PC-9 (cell line): ENCODE measurements around the gene ARID5B. TPM values are rescaled to one million over a fixed set of nuclear protein-coding genes. Genes with fewer than 3 reads are reported as not detected.

Source experiments
- BruUV-seq: library from RNA; stranded (reverse); fragments of 400-500 nt; replicated peaks from 2 replicates; lab custom pipeline; 2021; lab: Mats Ljungman, UMichigan
- CTCF ChIA-PET: fragments of 300-600 bp; sonication (Branson Sonifier 250); formaldehyde crosslinking; loops from one replicate; lab custom pipeline; 2022; ENCODE audit warnings: antibody characterized with exemption; lab: Charles Lee
- POLR2A ChIA-PET: fragments of 300-600 bp; sonication (Branson Sonifier 250); formaldehyde crosslinking; loops from one replicate; lab custom pipeline; 2022; ENCODE audit warnings: antibody characterized with exemption; ENCODE audit not compliant: unreplicated experiment; lab: Charles Lee
- DNase-seq, 2 experiments: peaks; one replicate each; pipeline versions ENCODE4 v3.0.0 to v3.0.0-alpha.2; 2015 to 2022; ENCODE audit warnings: mixed read lengths in 1 of 2
- H2AFZ ChIP-seq: fragments of 200-600 bp; sonication (generic); 2 replicates; pipeline ENCODE4 v1.8.1; 2017; ENCODE audit warnings: antibody characterized with exemption
- H3F3A ChIP-seq: fragments of 200-600 bp; sonication (generic); 2 replicates; pipeline ENCODE4 v1.8.1; 2017; ENCODE audit warnings: antibody characterized with exemption, mild to moderate bottlenecking, low read depth; ENCODE audit not compliant: insufficient read depth
- H3K27ac ChIP-seq: fragments of 200-600 bp; sonication (generic); 2 replicates; pipeline ENCODE4 v1.6.1; 2016; ENCODE audit warnings: mixed run types
- H3K27me3 ChIP-seq: fragments of 200-600 bp; sonication (generic); 2 replicates; pipeline ENCODE4 v1.6.1; 2016; ENCODE audit warnings: low read depth, mixed run types; ENCODE audit not compliant: insufficient read depth
- H3K36me3 ChIP-seq: fragments of 200-600 bp; sonication (generic); 2 replicates; pipeline ENCODE4 v1.6.1; 2016; ENCODE audit warnings: low read depth, mixed run types
- H3K4me1 ChIP-seq: fragments of 200-600 bp; sonication (generic); replicated peaks from 2 replicates; pipeline ENCODE4 v1.6.1; 2016; ENCODE audit warnings: mixed run types; ENCODE audit not compliant: insufficient read depth
- H3K4me2 ChIP-seq: fragments of 200-600 bp; sonication (generic); 2 replicates; pipeline ENCODE4 v1.6.1; 2017; ENCODE audit warnings: mixed run types
- H3K4me3 ChIP-seq: fragments of 200-600 bp; sonication (generic); 2 replicates; pipeline ENCODE4 v1.6.1; 2016; ENCODE audit warnings: mixed run types
- H3K79me2 ChIP-seq: fragments of 200-600 bp; sonication (generic); 2 replicates; pipeline ENCODE4 v1.6.1; 2017; ENCODE audit warnings: low read depth, mixed run types
- H3K9me2 ChIP-seq: fragments of 200-600 bp; sonication (generic); 2 replicates; pipeline ENCODE4 v1.8.1; 2017; ENCODE audit warnings: mild to moderate bottlenecking; ENCODE audit not compliant: insufficient read depth
- H3K9me3 ChIP-seq: fragments of 200-600 bp; sonication (generic); 2 replicates; pipeline ENCODE4 v1.8.1; 2016; ENCODE audit warnings: low read depth; ENCODE audit not compliant: insufficient read depth
- H4K20me1 ChIP-seq: fragments of 200-600 bp; sonication (generic); 2 replicates; pipeline ENCODE4 v1.8.1; 2017; ENCODE audit not compliant: insufficient read depth
- CTCF ChIP-seq: fragments of 200-600 bp; sonication (generic); conservative IDR thresholded peaks from 2 replicates; pipeline ENCODE4 v1.6.1; 2017; ENCODE audit warnings: mixed run types, antibody characterized with exemption, mild to moderate bottlenecking, moderate library complexity
- EZH2 ChIP-seq: fragments of 200-600 bp; sonication (generic); IDR thresholded peaks from 2 replicates; pipeline ENCODE4 v1.8.0; 2017; ENCODE audit warnings: antibody characterized with exemption, low read depth
- intact Hi-C: fragments of 100-400 bp; cut with micrococcal nuclease; formaldehyde crosslinking; loops from one replicate; pipeline ENCODE4 v1.10.0; 2022; ENCODE audit not compliant: unreplicated experiment
- total RNA-seq: library from RNA; stranded (reverse); gene quantifications from 2 replicates; pipeline ENCODE4 v1.2.3, GENCODE V29; 2021

ARID5B gene
- total RNA-seq, 1 experiment from 2014 or later = 7.4 TPM

- intact Hi-C loops = no loop called here
- TF ChIP-seq CTCF (no peak), EZH2 (no peak)
- DNase-seq = peak in 1 of 2 experiments; percentile 25
- H3K4me1 ChIP-seq = no peaks in the 10 kb centered on the region
- no peaks in the 10 kb centered on the region for H3K79me2 ChIP-seq
- H3K36me3 ChIP-seq = no peaks in the 10 kb centered on the region; the same call in 1 of the 2 replicates
- POLR2A ChIA-PET = no interaction called here
- H3F3A ChIP-seq = no peaks in the 10 kb centered on the region
- H2AFZ ChIP-seq = no peak overlapping the region
- no peak overlapping the region for H3K4me3 ChIP-seq
- CTCF ChIA-PET = no interaction called here
- H3K9me3 ChIP-seq = peaks cover 4% of the 10 kb centered on the region; the same call in 1 of the 2 replicates
- no peaks in the 10 kb centered on the region for H3K9me2 ChIP-seq
- H4K20me1 ChIP-seq = 0 out of 2 replicates have a peak, but pooled peaks cover 4% of the 10 kb centered on the region
- no peaks in the 10 kb centered on the region for H3K27me3 ChIP-seq
- H3K27ac ChIP-seq = no peak overlapping the region
- BruUV-seq = no TSS peak
- H3K4me2 ChIP-seq = no peak overlapping the region
Measured at GRCh38 chr10:61921143-61921542, 19.6 kb downstream of the ARID5B start.

- POLR2A ChIA-PET = no interaction called here
- no peak for DNase-seq
- Histone ChIP-seq H3K9me2 (no peaks in the 10 kb centered on the region), H3K4me3 (no peak overlapping the region), H3K79me2 (no peaks in the 10 kb centered on the region), H3K4me1 (no peaks in the 10 kb centered on the region), H3F3A (no peaks in the 10 kb centered on the region), H4K20me1 (0 out of 2 replicates have a peak, but pooled peaks cover 4% of the 10 kb centered on the region), H2AFZ (no peak overlapping the region), H3K27ac (no peak overlapping the region), H3K27me3 (no peaks in the 10 kb centered on the region), H3K9me3 (0 out of 2 replicates have a peak, but pooled peaks cover under 1% of the 10 kb centered on the region), H3K36me3 (no peaks in the 10 kb centered on the region; the same call in 1 of the 2 replicates), H3K4me2 (no peak overlapping the region)
- CTCF ChIA-PET = no interaction called here
- TF ChIP-seq EZH2 (no peak), CTCF (no peak)
- BruUV-seq = no TSS peak
- intact Hi-C loops = no loop called here
Measured at GRCh38 chr10:61923210-61923949, 21.9 kb downstream of the ARID5B start.

GRCh38 chr10:61923950-61924274 lies 22.4 kb downstream of the ARID5B start:
- Histone ChIP-seq H3F3A (no peaks in the 10 kb centered on the region), H3K27me3 (no peaks in the 10 kb centered on the region), H3K79me2 (no peaks in the 10 kb centered on the region), H3K4me3 (no peak overlapping the region), H3K27ac (no peak overlapping the region), H3K9me3 (no peaks in the 10 kb centered on the region), H3K9me2 (no peaks in the 10 kb centered on the region), H2AFZ (no peak overlapping the region), H4K20me1 (0 out of 2 replicates have a peak, but pooled peaks cover 4% of the 10 kb centered on the region), H3K36me3 (no peaks in the 10 kb centered on the region; the same call in 1 of the 2 replicates), H3K4me2 (no peak overlapping the region), H3K4me1 (no peaks in the 10 kb centered on the region)
- intact Hi-C loops = no loop called here
- no peak for TF ChIP-seq CTCF
- TF ChIP-seq EZH2 = no peak
- ChIA-PET CTCF (no interaction called here), POLR2A (no interaction called here)
- no TSS peak for BruUV-seq
- DNase-seq = no peak
